Measurements from ENCODE around the gene LMCD1. TPM values are rescaled to one million over a fixed set of nuclear protein-coding genes. Genes with fewer than 3 reads are reported as not detected.

LMCD1 gene
- total RNA-seq, 1 donor from 2014 or later = 26.1 TPM

GRCh38 chr3:8557298-8557697 is 55.7 kb downstream of the LMCD1 start:
- H3K27me3 Mint-ChIP-seq = no peaks in the 10 kb centered on the region
- no peak overlapping the region for H3K27ac Mint-ChIP-seq
- H3K9me3 Mint-ChIP-seq (ENCODE audit: low read depth) = no peaks in the 10 kb centered on the region
- H3K4me3 Mint-ChIP-seq (ENCODE audit: low read depth) = no peak overlapping the region
- H3K4me1 Mint-ChIP-seq (ENCODE audit: low read depth) = no peaks in the 10 kb centered on the region
- peaks cover 10% of the 10 kb centered on the region for H3K36me3 Mint-ChIP-seq (ENCODE audit: insufficient read depth)
- TF ChIP-seq, protein P1, sequence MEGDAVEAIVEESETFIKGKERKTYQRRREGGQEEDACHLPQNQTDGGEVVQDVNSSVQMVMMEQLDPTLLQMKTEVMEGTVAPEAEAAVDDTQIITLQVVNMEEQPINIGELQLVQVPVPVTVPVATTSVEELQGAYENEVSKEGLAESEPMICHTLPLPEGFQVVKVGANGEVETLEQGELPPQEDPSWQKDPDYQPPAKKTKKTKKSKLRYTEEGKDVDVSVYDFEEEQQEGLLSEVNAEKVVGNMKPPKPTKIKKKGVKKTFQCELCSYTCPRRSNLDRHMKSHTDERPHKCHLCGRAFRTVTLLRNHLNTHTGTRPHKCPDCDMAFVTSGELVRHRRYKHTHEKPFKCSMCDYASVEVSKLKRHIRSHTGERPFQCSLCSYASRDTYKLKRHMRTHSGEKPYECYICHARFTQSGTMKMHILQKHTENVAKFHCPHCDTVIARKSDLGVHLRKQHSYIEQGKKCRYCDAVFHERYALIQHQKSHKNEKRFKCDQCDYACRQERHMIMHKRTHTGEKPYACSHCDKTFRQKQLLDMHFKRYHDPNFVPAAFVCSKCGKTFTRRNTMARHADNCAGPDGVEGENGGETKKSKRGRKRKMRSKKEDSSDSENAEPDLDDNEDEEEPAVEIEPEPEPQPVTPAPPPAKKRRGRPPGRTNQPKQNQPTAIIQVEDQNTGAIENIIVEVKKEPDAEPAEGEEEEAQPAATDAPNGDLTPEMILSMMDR (IDR thresholded peaks at IDR 0.05; ENCODE audit: unreplicated experiment) = no peak
- no peak for DNase-seq (ENCODE audit: low spot score, unreplicated experiment)

- H3K27ac Mint-ChIP-seq = no peak overlapping the region
These were observed 57.0 kb downstream of the LMCD1 start for GRCh38 chr3:8558645-8559044.

DNA sequence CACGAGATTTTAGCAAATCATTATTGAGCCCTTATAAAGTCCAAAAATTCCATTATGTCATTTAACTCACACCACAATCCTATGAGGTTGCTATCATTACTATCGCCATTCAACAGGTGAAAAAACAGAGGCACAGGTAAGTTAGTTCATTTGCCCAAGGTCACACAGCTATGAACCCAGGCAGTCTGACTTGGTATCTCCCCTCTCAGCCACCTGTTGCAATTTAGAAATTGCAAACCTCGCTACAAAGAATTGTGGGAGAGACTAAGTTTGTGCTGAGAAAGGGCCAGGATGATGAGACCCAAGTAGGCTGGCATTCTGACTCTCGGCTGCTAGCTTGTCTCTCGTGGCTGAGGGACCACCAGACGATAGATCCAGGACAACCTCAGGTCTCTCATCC is 57.7 kb downstream of the LMCD1 start:
- Mint-ChIP-seq H3K27ac (no peak overlapping the region), H3K4me1 (ENCODE audit: low read depth) (no peaks in the 10 kb centered on the region), H3K27me3 (no peaks in the 10 kb centered on the region), H3K36me3 (ENCODE audit: insufficient read depth) (peaks cover 9% of the 10 kb centered on the region), H3K9me3 (ENCODE audit: low read depth) (no peaks in the 10 kb centered on the region), H3K4me3 (ENCODE audit: low read depth) (no peak overlapping the region)
- DNase-seq (ENCODE audit: low spot score, unreplicated experiment) = no peak
- TF ChIP-seq, protein P1 (IDR thresholded peaks at IDR 0.05; ENCODE audit: unreplicated experiment) = no peak

More at GRCh38 chr3:8558645-8559044, 57.0 kb downstream of the LMCD1 start:
- Mint-ChIP-seq H3K27me3 (no peaks in the 10 kb centered on the region), H3K9me3 (ENCODE audit: low read depth) (no peaks in the 10 kb centered on the region), H3K4me1 (ENCODE audit: low read depth) (no peaks in the 10 kb centered on the region), H3K4me3 (ENCODE audit: low read depth) (no peak overlapping the region), H3K36me3 (ENCODE audit: insufficient read depth) (peaks cover 10% of the 10 kb centered on the region)
- DNase-seq (ENCODE audit: low spot score, unreplicated experiment) = no peak
- TF ChIP-seq, protein P1 (IDR thresholded peaks at IDR 0.05; ENCODE audit: unreplicated experiment) = no peak

GRCh38 chr3:8560366-8561007 is 58.9 kb downstream of the LMCD1 start:
- Mint-ChIP-seq H3K4me3 (ENCODE audit: low read depth) (no peak overlapping the region), H3K4me1 (ENCODE audit: low read depth) (no peaks in the 10 kb centered on the region), H3K9me3 (ENCODE audit: low read depth) (no peaks in the 10 kb centered on the region), H3K27me3 (no peaks in the 10 kb centered on the region), H3K27ac (no peak overlapping the region), H3K36me3 (ENCODE audit: insufficient read depth) (peaks cover 9% of the 10 kb centered on the region)
- TF ChIP-seq, protein P1 (IDR thresholded peaks at IDR 0.05; ENCODE audit: unreplicated experiment) = no peak
- DNase-seq (ENCODE audit: low spot score, unreplicated experiment) = no peak

- Mint-ChIP-seq H3K27ac (peak overlapping the region; percentile 79), H3K27me3 (no peaks in the 10 kb centered on the region), H3K36me3 (ENCODE audit: insufficient read depth) (peaks cover 9% of the 10 kb centered on the region), H3K4me3 (ENCODE audit: low read depth) (no peak overlapping the region), H3K4me1 (ENCODE audit: low read depth) (no peaks in the 10 kb centered on the region), H3K9me3 (ENCODE audit: low read depth) (no peaks in the 10 kb centered on the region)
- TF ChIP-seq, protein P1 (IDR thresholded peaks at IDR 0.05; ENCODE audit: unreplicated experiment) = no peak
- DNase-seq (ENCODE audit: low spot score, unreplicated experiment) = no peak
These were observed 59.7 kb downstream of the LMCD1 start for GRCh38 chr3:8561370-8561769.

Data from progenitor cell of endocrine pancreas (in vitro differentiated cells).